ENCODE measurements around the gene RALGPS1.

- TF ChIP-seq CTCF (IDR thresholded peaks at IDR 0.05; ENCODE audit: poor library complexity): no peak
- no peak for TF ChIP-seq EZH2phosphoT487 (IDR thresholded peaks at IDR 0.05; ENCODE audit: low read depth, severe bottlenecking, unreplicated experiment)
- TF ChIP-seq EZH2 (IDR thresholded peaks at IDR 0.05; ENCODE audit: borderline replicate concordance): no peak
Observed at GRCh38 chr9:127038531-127038930, 123.9 kb downstream of the RALGPS1 start.
